GM19351 (cell line): ENCODE data around the gene ITPKA.

ENCODE experiments used
- ATAC-seq: cut with Tn5 transposase; IDR thresholded peaks from one replicate; pipeline ENCODE4 v1.9.1; 2021; ENCODE audit warnings: mild to moderate bottlenecking, moderate library complexity; ENCODE audit not compliant: unreplicated experiment

Gene ITPKA

DNA sequence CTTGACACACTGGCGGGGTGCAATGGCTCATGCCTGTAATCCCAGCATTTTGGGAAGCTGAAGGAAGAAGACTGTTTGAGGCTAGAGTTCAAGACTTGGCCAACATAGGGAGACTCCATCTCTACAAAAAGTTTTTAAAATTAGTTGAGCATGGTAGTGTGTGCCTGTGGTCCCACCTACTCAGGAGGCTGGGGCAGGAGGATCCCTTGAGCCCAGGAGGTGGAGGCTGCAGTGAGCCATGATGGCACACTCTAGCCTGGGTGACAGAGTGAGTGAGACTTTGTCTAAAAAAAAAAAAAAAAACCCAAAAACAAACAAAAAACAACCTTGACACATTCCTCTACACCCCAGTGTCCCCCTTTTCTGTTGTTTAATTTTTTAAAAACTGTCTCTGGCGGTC is 4.0 kb upstream of the ITPKA start:
- no peak for ATAC-seq

DNA sequence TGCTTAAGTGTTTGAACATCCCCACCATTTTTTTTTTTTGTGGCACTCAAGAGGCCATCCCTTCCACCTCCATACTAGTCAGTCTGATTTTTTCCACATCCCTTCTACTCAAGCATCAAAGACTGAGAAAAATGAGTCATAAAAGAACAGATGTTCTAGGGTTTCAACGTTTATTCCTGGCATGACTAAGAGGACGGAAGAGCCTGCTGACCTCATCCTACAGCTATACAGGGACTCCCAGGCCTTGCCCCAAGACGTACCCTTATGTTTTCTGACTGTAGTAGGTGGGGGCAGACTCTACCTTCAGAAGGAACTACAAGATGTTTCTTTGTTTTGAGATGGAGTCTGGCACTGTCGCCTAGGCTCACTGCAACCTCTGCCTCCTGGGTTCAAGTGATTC is 3.3 kb upstream of the ITPKA start:
- peak; percentile 46 for ATAC-seq

DNA sequence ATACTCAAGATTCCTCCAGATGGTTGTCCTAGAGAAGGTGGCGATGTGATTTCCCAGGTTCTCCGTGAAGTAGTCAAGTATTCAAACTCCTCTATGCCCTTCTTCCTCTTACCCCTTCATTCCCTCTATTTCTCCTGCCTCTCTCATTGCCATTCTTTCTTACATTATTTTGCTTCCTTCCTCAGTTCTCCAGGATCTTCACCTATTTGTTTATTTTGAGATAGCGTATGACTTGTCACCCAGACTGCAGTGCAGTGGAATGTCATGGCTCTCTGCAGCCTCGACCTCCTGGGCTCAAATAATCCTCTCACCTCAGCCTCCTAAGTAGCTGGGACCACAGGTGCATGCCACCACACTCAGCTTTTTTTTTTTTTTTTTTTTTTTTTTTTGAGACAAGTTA is 1.8 kb upstream of the ITPKA start:
- ATAC-seq: no peak

DNA sequence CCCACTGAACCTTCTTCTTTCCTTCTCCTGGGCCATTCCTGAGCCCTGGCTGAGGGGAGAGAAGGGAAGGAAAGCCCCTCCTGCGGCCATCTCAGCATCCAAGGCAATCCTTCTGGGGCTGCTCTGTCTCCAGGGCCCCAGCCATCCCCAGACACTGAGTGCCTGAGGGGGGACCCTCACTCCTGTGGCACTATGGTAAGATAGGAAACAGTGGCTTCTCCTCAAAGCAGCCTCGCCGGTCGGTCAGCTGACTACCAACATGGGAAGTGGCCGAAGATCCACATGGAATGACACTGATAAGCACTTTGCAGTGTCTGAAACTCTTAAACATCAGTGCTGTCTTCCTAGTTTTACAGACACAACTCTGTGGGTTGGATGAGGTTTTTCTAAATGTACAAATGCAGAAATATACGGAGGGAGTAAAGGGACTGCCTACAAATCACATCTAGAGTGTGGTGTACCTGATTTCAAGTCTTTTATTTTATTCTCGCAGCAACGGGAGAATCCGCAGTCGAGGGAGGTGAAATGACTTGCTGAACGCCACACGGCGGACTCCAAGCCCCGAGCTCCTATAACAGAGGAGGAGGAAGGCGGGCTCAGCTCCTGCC is 973 bp upstream of the ITPKA start:
- no peak for ATAC-seq

DNA sequence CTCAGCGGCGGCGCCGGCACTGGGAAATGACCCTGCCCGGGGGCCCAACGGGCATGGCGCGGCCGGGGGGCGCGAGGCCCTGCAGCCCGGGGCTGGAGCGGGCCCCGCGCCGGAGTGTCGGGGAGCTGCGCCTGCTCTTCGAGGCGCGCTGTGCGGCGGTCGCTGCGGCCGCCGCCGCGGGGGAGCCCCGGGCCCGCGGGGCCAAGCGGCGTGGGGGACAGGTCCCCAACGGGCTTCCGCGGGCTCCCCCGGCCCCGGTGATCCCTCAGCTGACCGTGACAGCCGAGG is 172 bp downstream of the ITPKA start:
- peak; percentile 22 for ATAC-seq

DNA sequence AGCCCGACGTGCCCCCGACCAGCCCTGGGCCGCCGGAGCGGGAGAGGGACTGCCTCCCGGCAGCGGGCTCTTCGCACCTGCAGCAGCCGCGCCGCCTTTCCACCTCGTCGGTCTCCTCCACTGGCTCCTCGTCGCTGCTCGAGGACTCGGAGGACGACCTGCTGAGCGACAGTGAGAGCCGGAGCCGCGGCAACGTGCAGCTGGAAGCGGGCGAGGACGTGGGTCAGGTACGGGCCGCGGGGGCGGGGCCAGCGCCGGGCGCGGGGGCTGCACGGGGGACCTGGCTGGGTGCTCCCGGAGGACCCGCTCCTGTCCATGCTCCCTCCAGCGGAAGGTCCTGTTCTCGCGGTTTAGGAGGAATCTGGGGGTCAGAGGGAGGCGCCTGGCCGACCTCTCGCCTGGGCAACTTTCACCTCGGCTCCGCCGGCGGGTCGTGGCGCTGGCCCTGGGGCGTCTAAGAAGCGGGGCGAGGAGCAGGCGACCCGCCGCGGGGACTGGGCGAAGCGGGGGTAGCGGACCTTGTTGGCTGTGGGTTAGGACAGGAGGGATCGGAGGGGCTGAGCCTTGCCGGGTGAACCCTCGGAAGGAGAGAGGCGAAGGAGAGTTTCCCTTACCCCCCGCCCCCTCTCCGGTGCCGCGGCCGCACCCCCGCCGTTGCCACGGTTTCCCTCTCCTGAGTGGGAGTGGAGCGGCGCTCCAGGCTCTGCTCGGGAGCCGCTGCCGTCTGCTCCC is 682 bp downstream of the ITPKA start:
- peak; percentile 13 for ATAC-seq

DNA sequence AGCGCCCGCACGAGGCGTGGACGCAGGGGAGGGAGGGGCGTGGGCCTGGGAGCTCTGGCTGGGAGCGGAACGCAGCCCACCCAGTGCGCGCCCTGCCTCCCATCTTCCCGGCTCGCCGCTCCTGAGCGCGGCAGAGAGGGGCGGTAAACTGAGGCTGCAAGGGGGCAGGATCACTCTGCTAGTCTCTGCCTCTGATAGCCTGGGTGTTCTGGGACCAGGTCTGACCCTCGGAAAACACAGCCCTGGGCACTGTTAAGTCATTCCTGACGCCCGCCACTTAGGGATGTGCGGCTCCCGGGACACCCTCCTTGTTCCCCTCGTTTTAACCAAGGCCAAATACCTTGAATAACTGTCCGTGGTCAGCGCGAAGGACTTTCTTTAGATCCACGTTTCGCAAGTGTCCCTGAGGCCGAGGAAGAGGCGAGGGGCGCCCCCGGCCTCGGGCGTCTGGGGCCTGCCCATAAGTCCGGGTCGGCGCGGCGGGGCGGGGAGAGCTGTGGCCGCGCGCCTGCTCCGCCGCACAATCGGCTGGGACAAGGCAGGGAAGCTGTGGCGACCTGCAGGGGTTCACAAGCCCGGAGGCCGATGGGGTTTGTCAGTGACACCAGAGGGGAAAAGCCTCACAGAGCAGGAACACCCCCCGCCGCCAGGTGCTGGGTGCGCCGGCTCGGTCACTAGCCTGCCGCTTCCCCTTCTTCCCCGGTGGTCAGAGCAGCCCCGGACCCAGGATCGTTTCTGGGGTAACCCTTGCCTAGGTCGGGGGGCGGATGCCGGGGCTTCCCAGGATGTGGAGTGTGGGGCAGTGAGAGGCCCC is 1.5 kb downstream of the ITPKA start:
- ATAC-seq: no peak

DNA sequence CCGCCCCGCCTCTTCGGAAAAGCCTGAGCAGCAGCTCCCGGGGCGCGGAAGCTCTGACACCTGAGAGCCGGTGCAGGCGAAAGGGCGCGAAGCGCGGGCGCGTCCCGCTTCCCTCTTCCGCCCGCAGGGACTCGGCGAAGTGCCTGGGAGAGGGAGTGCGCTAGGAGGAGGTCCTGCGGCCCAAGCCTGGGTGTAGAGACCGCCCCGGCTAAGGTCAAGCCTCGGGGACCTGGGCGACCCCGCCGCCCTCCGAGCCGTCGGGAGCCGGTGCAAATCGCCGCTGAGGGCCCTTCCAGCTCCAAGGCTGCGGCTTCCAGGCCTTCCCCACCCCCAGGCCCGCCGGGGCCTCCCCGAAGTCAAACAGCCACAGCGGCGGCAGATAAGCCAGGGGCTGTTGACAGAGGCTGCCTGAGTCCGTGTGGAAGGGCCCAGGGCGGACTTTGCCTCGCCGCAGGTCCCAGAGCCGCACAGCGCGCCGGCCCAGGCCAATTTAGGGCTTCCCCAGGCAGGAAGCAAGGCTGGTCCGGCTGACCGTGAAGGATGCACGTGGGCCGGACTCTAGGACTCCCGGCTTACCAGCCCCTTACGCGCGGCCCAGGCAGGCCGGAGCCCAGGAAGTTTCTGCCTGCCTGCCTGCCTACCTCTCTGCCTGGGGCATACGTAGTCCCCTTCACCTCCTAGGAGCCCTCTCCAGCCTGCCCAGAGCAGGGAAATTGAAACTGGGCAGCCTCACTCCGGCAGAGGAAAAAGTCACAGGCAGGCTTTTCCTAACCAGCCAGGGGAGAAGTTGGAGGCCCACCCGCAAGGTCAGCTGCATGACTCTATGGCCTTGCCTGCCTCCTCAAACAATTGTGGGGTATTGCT is 2.3 kb downstream of the ITPKA start:
- no peak for ATAC-seq

DNA sequence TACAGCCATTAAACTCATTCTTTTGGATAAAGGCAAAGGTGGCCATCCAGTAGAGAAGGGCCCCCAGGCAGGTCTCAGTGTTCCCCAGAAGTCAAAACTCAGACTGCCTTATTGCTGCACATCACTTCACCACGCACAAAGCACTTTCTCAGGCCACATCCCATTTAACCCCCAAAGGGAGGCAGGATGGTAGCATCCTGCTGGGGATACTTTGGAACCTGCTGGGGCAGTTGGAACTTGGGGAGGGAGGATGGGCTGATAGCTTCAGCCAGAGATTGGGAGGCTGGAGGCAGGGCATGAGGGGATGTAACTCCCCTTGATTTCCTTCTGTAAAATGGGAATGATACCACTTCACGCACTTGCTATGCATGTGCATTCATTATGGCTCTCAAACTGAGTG is 5.0 kb downstream of the ITPKA start:
- no peak for ATAC-seq

DNA sequence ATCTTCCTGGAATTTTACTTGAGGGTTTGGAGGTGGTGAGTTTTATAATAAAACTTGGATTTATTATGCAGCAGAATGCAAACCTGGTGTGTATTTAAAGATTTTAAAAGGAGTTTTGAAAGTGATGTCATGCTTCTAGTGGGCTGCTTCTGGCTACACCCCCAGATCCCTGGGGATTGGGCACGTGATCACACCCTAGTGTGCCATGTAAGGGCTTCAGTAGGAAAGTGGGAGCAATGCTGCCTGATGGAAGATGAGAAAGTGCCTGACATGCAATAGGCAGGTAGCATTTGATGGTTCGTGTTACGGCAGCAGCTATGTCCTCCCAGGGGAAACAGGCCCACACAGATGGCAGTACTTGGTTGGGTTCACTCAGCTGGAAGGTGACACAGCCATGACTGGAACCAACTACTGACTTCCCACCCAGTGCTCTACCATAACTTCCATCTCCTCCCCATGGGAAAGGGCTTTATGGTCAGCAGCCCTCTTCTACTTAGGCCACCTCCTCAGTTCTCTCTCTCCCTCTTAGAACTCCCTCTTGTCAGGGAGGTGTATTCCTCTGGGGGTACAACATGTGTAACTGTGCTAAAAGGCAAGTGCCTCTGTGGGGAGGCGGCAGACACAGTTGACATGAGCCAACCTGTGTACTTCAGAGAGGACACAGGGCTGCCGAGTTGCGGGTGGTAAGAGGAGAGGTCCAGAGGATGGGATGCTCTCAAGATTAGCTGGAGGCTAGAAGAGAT is 5.6 kb downstream of the ITPKA start:
- no peak for ATAC-seq

DNA sequence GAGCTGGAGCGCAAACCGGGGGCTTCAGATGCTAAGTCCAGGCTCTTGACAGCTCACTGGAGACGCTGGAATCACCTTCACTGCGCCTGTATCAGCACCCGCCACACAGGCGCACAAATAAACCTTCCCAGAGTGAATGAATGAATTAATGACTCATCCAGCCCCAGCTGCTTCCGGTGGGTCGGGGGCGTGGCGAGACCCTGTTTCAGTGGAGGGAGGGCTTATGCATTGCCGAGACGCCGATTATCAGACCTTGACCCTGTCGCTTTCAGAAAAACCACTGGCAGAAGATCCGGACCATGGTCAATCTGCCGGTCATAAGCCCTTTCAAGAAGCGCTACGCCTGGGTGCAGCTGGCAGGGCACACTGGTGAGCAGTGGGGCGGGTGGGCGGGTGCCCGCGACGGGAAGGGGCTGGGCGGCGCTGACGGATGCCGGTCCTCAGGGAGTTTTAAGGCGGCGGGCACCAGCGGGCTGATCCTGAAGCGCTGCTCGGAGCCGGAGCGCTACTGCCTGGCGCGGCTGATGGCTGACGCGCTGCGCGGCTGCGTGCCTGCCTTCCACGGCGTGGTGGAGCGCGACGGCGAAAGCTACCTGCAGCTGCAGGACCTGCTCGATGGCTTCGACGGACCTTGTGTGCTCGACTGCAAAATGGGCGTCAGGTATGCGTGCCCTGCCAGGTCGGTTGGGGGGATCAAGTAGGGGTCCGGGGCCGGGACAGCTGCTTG is 7.7 kb downstream of the ITPKA start:
- no peak for ATAC-seq

DNA sequence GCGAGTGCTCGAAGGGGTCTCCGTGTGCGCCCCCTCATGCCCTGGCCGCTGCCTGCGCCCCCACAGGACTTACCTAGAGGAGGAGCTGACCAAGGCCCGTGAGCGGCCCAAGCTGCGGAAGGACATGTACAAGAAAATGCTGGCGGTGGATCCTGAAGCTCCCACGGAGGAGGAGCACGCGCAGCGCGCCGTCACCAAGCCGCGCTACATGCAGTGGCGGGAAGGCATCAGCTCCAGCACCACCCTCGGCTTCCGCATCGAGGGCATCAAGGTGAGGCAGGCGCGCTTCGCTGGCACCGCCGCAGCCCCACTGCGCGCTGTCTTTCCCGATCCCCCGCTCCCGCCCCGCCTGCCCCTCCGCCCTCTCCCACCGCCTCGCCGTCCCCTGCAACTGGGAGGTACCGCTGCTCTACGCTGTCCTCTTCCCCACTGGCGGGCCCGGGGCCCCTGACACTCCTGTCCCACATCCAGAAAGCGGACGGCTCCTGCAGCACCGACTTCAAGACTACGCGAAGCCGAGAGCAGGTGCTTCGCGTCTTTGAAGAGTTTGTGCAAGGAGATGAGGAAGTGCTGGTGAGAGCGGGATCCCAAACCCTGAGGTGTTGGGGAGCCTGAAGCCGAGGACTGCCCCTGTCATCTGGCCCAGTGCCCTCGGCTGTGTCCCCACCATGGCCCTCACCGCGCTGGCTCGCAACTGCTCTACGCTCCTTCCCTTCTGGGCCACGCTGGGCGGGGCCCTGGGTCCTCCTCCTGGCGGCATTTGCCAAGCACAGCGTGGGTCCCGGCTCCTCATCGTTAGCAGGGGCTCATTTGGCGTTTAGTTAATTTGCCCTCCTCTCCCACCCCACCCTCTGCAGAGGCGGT is 8.5 kb downstream of the ITPKA start:
- no peak for ATAC-seq

DNA sequence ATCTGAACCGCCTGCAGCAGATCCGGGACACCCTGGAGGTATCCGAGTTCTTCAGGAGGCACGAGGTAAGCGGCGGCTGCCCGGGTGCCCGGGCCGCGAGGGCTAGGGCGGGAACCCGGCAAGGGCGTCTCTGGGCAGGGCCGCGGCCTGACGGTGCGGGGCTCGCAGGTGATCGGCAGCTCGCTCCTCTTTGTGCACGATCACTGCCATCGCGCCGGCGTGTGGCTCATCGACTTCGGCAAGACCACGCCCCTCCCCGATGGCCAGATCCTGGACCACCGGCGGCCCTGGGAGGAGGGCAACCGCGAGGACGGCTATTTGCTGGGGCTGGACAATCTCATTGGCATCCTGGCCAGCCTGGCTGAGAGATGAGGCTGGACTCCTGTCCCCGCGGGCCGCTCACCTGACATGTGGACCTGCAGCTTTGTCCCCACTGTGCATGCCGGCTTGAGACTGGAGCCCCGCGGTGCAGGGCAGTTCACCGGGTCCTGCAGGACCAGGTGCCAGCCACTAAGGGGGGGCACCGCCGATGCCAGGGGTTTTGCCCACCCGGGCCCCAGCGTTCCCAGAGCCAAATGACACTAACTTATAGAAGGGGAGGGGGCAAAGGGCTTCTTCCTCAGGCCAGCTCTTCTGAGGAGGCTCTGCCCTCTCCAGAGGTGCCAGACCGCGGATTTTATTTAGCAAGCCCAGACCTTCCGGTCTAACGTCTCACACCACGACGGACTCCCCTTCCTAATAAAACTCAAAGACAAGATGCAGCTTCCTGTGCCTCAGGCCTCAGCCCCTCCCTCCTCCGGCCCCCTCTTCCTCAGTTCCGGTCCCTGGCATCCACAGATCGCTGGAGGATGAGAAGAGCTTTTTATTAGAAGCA is 9.4 kb downstream of the ITPKA start:
- ATAC-seq: no peak

DNA sequence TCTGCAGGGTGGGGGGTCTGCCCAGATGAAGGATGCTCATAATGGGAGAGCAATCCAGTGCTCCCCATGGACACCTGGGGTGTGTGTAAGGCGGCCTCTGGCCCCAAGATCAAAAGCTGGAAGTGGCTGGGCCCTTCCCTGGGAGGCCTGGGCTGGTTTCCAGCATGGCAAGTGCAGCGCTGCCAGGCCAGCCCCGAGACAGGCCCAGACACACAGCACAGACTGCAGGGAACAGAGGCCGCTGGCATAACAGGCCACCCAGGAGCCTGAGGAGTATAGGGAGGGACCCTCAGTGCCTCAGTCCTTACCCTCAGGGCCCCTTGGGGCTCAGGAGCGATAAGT is 10.0 kb downstream of the ITPKA start:
- no peak for ATAC-seq

DNA sequence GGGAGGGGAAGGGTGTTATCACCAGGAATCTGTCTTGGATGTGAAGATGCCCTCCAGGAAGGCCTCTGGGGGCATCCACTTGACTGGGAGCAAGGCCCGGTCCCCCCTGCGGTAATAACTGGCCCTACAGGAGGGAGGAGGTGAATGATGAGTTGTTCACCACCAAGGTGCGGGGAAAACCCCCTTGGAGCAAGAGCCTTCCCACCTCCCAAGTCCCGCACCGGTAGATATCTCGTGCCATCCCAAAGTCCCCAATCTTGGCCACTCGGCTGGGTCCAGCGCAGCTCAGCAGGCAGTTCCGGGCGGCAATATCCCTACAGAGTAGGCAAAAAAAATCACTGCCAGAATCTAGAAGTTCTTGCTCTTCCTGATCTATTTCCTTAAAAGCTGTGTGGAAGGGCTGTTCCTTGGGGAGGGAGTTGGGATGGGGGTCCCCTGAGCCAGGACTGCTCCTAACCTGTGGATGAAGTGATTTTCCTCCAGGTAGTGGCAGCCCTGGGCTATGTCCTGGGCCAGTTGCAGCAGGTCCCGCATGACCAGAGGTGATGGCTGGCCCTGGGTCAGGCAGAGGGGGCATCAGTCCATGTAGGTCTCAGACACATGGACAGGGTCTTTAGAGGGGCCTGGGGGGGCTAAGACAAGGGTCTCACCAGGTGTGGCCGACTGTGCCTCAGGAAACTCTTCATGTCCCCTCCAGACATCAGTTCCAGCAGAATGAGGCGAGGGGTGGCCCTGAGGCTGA is 11.2 kb downstream of the ITPKA start:
- no peak for ATAC-seq

DNA sequence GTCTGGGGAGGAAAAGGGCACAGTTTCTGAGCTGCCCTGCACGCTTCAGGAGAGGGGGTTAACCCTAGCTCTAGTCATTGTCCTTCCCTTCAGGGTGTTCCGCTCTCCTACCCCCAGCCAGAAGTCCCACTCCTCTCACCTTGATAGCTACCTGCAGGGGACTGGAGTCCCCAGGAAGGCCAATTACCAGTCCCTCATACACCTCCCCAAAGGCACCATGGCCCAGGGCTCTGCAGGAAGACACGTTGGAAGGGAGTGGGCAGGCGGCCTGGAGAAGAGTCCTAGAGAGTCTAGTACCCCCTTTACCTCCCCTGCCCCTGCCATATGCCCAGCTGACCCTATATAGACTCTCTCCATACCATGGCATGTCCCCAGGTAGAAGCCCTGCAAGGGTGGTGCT is 12.1 kb downstream of the ITPKA start:
- ATAC-seq: no peak

DNA sequence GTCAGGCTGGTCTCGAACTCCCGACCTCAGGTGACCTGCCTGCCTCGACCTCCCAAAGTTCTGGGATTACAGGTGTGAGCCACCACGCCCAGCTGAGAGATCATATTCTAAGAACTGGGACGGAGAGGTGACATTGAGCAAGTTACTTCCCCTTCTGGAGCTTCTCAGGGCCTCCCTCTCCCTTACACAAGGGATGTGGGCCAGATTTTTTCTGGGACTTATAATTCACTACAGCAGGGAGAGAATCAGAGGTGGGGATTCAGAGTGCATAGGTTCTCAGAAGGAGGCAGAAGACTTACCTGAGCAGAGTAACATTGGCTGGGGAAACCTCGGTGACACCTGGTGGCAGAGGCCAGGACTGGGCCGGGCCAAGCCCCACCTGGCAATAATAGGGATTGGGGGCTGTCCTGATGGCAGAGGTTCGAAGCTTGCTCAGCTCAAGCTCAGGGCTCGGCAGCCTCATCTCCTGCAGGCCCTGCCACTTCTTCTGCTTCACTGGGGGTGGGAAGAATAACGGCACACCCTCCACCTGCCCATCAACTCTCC is 13.2 kb downstream of the ITPKA start:
- no peak for ATAC-seq
